K562 (cell line): ENCODE data around the gene ZBTB43. TPM values are rescaled to one million over a fixed set of nuclear protein-coding genes. Genes with fewer than 3 reads are reported as not detected.

Experiments used
- ATF1 ChIP-seq, 2 experiments: fragments of 450-650 bp in 1 of 2; IDR thresholded peaks; 2 replicates each; pipeline ENCODE4 v1.6.1; 2016; ENCODE audit warnings: missing compliant biosample characterization in 1 of 2, missing genetic modification characterization in 1 of 2
- ATF6 ChIP-seq: sonication (generic); formaldehyde crosslinking; IDR thresholded peaks from 2 replicates; pipeline ENCODE4 v1.4.0; 2020; ENCODE audit warnings: mild to moderate bottlenecking, missing genetic modification reagents
- ESRRA ChIP-seq: fragments of 450-650 bp; IDR thresholded peaks from 2 replicates; pipeline ENCODE4 v1.6.1; 2014; ENCODE audit warnings: low read depth, mild to moderate bottlenecking, moderate library complexity, borderline replicate concordance
- KLF10 ChIP-seq: fragments of 250-450 bp; sonication (Bioruptor Pico); IDR thresholded peaks from 2 replicates; pipeline ENCODE4 v1.6.1; 2021; ENCODE audit warnings: matching md5 sums
- SNRNP70 ChIP-seq: fragments of 200-400 bp; formaldehyde crosslinking; optimal IDR thresholded peaks from 2 replicates; pipeline ENCODE3; 2017; ENCODE audit warnings: low read depth, low read length
- SREBF2 ChIP-seq: sonication (generic); formaldehyde crosslinking; IDR thresholded peaks from 2 replicates; pipeline ENCODE4 v1.4.0; 2020; ENCODE audit warnings: mild to moderate bottlenecking, missing genetic modification reagents
- U2AF1 ChIP-seq: fragments of 200-400 bp; formaldehyde crosslinking; optimal IDR thresholded peaks from 2 replicates; pipeline ENCODE3; 2017; ENCODE audit warnings: mild to moderate bottlenecking, low read depth, low read length, moderate library complexity
- XRCC5 ChIP-seq: fragments of 200-400 bp; formaldehyde crosslinking; IDR thresholded peaks from 2 replicates; pipeline ENCODE4 v1.6.1; 2017; ENCODE audit warnings: low read depth, mild to moderate bottlenecking, low read length
- ZNF79 ChIP-seq: fragments of 250-450 bp; sonication (Bioruptor Pico); IDR thresholded peaks from 2 replicates; pipeline ENCODE4 v1.4.0; 2020; ENCODE audit warnings: low read depth, mild to moderate bottlenecking, moderate library complexity
- polyA plus RNA-seq, 8 experiments: library from polyadenylated mRNA; depleted of rRNA in 4 of 8; stranded (reverse) in 5 of 8; unstranded in 3 of 8; fragments of >200 nt; fragmentation: Nextera tagmentation in 2 of 8; fragmentation: Illumina TruSeq in 1 of 8; extraction: Ambion mirVana in 2 of 8; extraction: Trizol in 1 of 8; gene quantifications; 2 replicates each; pipeline versions ENCODE4 v1.2.1 to v1.2.3, GENCODE V29; 2011 to 2014; ENCODE audit warnings: inconsistent platforms in 1 of 8, missing spikeins in 1 of 8
- total RNA-seq, 7 experiments: library from RNA; depleted of rRNA in 6 of 7; stranded (reverse); fragments of >200 nt in 6 of 7; fragmentation: Illumina TruSeq in 2 of 7; extraction: Trizol in 2 of 7; gene quantifications; 2 replicates each; pipeline versions ENCODE4 v1.2.1 to v1.2.3, GENCODE V29; 2011 to 2021; ENCODE audit warnings: low replicate concordance in 1 of 7
- TF ChIP-seq, protein P1 (sequence below): sonication (generic); formaldehyde crosslinking; IDR thresholded peaks from 2 replicates; pipeline ENCODE4 v1.8.0; 2022; ENCODE audit warnings: mild to moderate bottlenecking, missing genetic modification reagents
- TF ChIP-seq, protein P2 (sequence below): sonication (generic); formaldehyde crosslinking; IDR thresholded peaks from 2 replicates; pipeline ENCODE4 v1.8.0; 2022; ENCODE audit warnings: mild to moderate bottlenecking, missing genetic modification reagents, borderline replicate concordance

Gene ZBTB43
- total and polyA plus RNA-seq, 9 of the 15 experiments (the other 6 are each of a cell fraction or from before 2014, with no cell fraction given) = 3.9 to 17.2 (median 9.1) TPM

GRCh38 chr9:126864771-126865170, 59.9 kb downstream of the ZBTB43 start (continued):
- TF ChIP-seq, protein P1, sequence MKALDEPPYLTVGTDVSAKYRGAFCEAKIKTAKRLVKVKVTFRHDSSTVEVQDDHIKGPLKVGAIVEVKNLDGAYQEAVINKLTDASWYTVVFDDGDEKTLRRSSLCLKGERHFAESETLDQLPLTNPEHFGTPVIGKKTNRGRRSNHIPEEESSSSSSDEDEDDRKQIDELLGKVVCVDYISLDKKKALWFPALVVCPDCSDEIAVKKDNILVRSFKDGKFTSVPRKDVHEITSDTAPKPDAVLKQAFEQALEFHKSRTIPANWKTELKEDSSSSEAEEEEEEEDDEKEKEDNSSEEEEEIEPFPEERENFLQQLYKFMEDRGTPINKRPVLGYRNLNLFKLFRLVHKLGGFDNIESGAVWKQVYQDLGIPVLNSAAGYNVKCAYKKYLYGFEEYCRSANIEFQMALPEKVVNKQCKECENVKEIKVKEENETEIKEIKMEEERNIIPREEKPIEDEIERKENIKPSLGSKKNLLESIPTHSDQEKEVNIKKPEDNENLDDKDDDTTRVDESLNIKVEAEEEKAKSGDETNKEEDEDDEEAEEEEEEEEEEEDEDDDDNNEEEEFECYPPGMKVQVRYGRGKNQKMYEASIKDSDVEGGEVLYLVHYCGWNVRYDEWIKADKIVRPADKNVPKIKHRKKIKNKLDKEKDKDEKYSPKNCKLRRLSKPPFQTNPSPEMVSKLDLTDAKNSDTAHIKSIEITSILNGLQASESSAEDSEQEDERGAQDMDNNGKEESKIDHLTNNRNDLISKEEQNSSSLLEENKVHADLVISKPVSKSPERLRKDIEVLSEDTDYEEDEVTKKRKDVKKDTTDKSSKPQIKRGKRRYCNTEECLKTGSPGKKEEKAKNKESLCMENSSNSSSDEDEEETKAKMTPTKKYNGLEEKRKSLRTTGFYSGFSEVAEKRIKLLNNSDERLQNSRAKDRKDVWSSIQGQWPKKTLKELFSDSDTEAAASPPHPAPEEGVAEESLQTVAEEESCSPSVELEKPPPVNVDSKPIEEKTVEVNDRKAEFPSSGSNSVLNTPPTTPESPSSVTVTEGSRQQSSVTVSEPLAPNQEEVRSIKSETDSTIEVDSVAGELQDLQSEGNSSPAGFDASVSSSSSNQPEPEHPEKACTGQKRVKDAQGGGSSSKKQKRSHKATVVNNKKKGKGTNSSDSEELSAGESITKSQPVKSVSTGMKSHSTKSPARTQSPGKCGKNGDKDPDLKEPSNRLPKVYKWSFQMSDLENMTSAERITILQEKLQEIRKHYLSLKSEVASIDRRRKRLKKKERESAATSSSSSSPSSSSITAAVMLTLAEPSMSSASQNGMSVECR (CRISPR knock-in tag) = no peak
- TF ChIP-seq XRCC5 = no peak
- TF ChIP-seq ZNF79 = no peak
- no peak for TF ChIP-seq SNRNP70
- TF ChIP-seq U2AF1 = no peak
- no peak for TF ChIP-seq KLF10 (CRISPR knock-in tag)
- no peak for TF ChIP-seq SREBF2 (CRISPR knock-in tag)
- no peak for TF ChIP-seq ESRRA
- TF ChIP-seq ATF1 (CRISPR knock-in tag; IDR thresholded peaks at IDR 0.05) = no peak
- no peak for TF ChIP-seq ATF1 (tag; IDR thresholded peaks at IDR 0.05)
- no peak for TF ChIP-seq ATF6
- TF ChIP-seq, protein P2, sequence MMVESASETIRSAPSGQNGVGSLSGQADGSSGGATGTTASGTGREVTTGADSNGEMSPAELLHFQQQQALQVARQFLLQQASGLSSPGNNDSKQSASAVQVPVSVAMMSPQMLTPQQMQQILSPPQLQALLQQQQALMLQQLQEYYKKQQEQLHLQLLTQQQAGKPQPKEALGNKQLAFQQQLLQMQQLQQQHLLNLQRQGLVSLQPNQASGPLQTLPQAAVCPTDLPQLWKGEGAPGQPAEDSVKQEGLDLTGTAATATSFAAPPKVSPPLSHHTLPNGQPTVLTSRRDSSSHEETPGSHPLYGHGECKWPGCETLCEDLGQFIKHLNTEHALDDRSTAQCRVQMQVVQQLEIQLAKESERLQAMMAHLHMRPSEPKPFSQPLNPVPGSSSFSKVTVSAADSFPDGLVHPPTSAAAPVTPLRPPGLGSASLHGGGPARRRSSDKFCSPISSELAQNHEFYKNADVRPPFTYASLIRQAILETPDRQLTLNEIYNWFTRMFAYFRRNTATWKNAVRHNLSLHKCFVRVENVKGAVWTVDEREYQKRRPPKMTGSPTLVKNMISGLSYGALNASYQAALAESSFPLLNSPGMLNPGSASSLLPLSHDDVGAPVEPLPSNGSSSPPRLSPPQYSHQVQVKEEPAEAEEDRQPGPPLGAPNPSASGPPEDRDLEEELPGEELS = no peak
- TF ChIP-seq, all 486 proteins: peak for 0
